Esophagus (tissue), 2 donors: ENCODE data around the gene PDLIM5. TPM values are rescaled to one million over a fixed set of nuclear protein-coding genes. Genes with fewer than 3 reads are reported as not detected.

Source experiments
- H3K27ac ChIP-seq, 2 donors: one replicate each; pipeline ENCODE4 v1.5.1; 2013; ENCODE audit warnings: low read depth in 2 of 2, mild to moderate bottlenecking in 2 of 2, inconsistent platforms in 1 of 2, low read length in 1 of 2, moderate library complexity in 1 of 2
- H3K27me3 ChIP-seq, 2 donors: one replicate each; pipeline ENCODE4 v1.6.1; 2013; ENCODE audit warnings: low read length in 2 of 2, control low read depth in 1 of 2, mild to moderate bottlenecking in 1 of 2; ENCODE audit not compliant: insufficient read depth in 2 of 2, control insufficient read depth in 1 of 2
- H3K36me3 ChIP-seq, 2 donors: one replicate each; pipeline ENCODE4 v1.6.1; 2013; ENCODE audit warnings: low read length in 1 of 2; ENCODE audit not compliant: control insufficient read depth in 2 of 2, insufficient read depth in 2 of 2
- H3K4me1 ChIP-seq, 2 donors: one replicate each; pipeline ENCODE4 v1.6.1; 2013; ENCODE audit warnings: low read length in 1 of 2; ENCODE audit not compliant: control insufficient read depth in 2 of 2, insufficient read depth in 2 of 2
- H3K4me3 ChIP-seq, 2 donors: one replicate each; pipeline ENCODE4 v1.5.1; 2013; ENCODE audit warnings: low read length in 2 of 2, mild to moderate bottlenecking in 2 of 2, low read depth in 1 of 2, moderate library complexity in 1 of 2
- H3K9me3 ChIP-seq, 2 donors: one replicate each; pipeline ENCODE4 v1.6.1; 2013; ENCODE audit warnings: mild to moderate bottlenecking in 2 of 2, low read depth in 1 of 2, low read length in 1 of 2, moderate library complexity in 1 of 2; ENCODE audit not compliant: control insufficient read depth in 2 of 2, insufficient read depth in 1 of 2
- WGBS, 2 donors: extraction: QIAGEN DNeasy Blood & Tissue Kit; methylation state at CpG; one replicate each; pipeline ENCODE4 v1.1.7; 2013; 5-methylcytosine and 5-hydroxymethylcytosine counted together
- polyA plus RNA-seq, 2 donors: library from polyadenylated mRNA; stranded (reverse); fragments of 200-250 nt; gene quantifications; one replicate each; pipeline ENCODE4 v1.2.3, GENCODE V29; 2013
- donor health status: healthy with polysubstance abuse.
- donor health status: Bipolar disorder and iron deficiency.

The PDLIM5 gene
- polyA plus RNA-seq, 2 donors = 40.0 to 41.5 TPM

DNA sequence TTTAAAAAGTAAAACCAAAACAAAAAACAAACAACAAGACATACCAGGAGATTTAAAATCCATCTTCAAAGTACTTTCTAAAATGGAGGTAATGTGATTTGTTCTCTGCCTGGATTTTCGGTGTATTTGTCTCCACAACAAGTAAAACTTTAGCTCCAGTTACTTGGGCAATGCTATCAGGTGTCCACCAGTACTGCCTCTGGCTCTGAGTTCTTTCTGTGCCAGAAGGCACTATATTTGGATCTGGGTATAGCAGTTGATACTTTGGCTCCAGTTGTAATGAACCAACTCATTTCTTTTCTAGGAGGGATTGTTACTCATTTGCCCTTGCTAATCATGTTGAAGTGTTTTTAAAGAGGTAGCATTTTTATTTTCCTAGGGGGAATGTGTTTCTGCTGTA lies 9.5 kb upstream of the PDLIM5 start:
- 90 to 97% methylated on average over 1 of the region's 1 CpG for WGBS, 2 donors
- H3K27me3 ChIP-seq = no peaks in the 10 kb centered on the region

GRCh38 chr4:94446386-94446785 lies 5.4 kb upstream of the PDLIM5 start:
- Histone ChIP-seq H3K27me3 (no peaks in the 10 kb centered on the region), H3K27ac (no peak overlapping the region), H3K9me3 (no peaks in the 10 kb centered on the region), H3K4me3 (no peak overlapping the region), H3K36me3 (no peaks in the 10 kb centered on the region), H3K4me1 (peaks cover 0 to 3% of the 10 kb centered on the region in 2 donors)
- WGBS, 2 donors = 68 to 75% methylated on average over 3 of the region's 3 CpGs

More for the DNA sequence above, 9.5 kb upstream of the PDLIM5 start:
- Histone ChIP-seq H3K4me3 (no peak overlapping the region), H3K9me3 (no peaks in the 10 kb centered on the region), H3K36me3 (no peaks in the 10 kb centered on the region), H3K4me1 (no peaks in the 10 kb centered on the region), H3K27ac (no peak overlapping the region)

DNA sequence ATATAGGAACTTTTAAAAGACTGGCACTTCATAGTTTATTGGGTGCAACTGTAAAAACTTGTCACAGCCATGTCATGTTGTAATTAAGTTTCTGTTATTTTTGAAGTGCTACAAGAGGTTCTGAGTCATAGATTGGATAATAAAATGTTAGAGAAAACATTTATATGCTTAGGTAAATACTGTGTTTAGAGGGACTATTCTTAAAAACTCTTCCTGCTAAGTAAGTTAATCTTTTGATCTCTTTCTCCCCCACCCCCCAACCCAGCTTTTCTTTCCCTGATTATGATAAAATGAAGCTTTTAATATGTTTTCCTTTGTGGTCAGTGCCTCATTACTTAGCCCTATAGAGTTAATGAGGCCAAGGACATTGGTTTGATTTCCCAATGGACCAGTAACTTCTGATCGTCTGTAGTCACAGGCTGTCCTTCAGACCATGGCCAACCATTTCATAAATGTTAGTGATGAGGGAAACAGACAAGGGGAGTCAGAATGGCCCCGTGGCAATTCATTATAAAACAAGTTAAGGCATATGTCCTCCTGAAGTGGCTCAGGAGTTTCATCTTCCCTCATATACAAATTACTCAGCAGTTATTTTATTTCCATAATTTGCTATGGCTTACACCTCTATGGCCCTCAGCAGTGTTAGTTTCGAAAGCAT lies 3.9 kb upstream of the PDLIM5 start:
- 63 to 83% methylated on average over 3 of the region's 3 CpGs for WGBS, 2 donors
- H3K27me3 ChIP-seq = no peaks in the 10 kb centered on the region
- H3K4me3 ChIP-seq = no peak overlapping the region
- no peak overlapping the region for H3K27ac ChIP-seq
- peaks cover 0 to 3% of the 10 kb centered on the region in 2 donors for H3K4me1 ChIP-seq
- no peaks in the 10 kb centered on the region for H3K36me3 ChIP-seq
- no peaks in the 10 kb centered on the region for H3K9me3 ChIP-seq

DNA sequence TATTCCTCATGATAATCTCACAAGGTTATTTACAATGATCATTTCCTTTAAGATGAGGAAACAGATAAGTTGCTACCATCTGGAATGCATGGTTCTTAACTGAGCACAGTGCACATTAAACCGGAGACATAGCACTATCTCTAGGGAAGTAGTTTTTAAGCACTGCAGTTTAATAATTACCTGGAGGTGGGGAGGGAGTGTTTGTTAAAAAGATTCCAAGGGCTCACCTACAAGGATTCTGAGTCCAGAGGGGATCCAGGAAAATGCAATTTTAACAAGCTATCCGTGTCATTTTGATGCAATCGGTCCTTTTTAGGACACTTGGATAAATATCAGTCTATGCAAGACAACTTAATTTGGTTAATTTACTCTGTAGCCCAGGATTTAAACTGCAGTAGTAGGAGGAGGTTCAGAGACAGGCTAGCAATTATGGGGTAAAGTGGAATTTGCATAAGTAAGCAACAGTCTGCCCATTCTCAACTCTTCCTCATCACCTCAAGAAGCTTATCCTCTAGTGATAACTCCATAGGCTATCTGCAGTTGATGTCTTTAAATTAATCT lies 2.8 kb upstream of the PDLIM5 start:
- no peaks in the 10 kb centered on the region for H3K27me3 ChIP-seq
- no peak overlapping the region for H3K27ac ChIP-seq
- H3K4me3 ChIP-seq = no peak overlapping the region

DNA sequence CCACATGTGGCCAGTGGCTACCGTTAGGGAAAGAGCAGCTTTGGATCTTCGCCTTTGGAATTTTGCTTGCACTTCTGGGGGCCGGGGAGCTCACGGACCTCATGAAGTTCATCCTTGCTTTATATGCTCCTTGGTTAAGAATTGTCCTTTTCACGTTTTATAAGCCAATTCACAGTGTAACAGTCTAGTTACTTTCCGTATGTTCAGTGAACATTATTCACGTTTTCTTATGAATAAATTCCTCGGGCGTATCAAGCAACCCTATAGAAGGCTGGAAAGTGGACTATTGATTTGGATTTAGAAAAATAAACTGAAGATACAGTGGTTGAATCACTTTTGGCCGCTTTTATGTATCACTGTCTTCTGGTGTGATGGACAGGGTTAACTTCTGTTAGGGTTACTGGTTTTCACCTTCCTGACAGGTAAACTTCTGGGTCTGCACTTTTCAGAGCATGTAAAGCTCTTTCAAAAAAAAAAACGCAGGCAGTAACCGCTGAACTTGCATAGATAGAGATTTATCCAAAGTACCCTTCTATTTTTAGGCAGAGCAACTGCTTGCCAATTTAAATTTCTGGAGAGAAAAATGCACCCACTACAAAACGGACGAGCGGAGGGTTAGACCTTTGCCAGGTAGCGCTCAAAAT lies 569 bp upstream of the PDLIM5 start:
- Histone ChIP-seq H3K4me3 (peak overlapping the region; percentile 86 to 89), H3K36me3 (no peaks in the 10 kb centered on the region), H3K4me1 (peaks cover 0 to 3% of the 10 kb centered on the region in 2 donors), H3K27ac (peak overlapping the region in 1 of 2 donors; percentile 35), H3K27me3 (no peaks in the 10 kb centered on the region), H3K9me3 (no peaks in the 10 kb centered on the region)
- 8% methylated on average over 16 of the region's 16 CpGs for WGBS, 2 donors

More for the DNA sequence above, 2.8 kb upstream of the PDLIM5 start:
- Histone ChIP-seq H3K9me3 (no peaks in the 10 kb centered on the region), H3K36me3 (no peaks in the 10 kb centered on the region), H3K4me1 (peaks cover 0 to 3% of the 10 kb centered on the region in 2 donors)
- 72 to 90% methylated on average over 3 of the region's 3 CpGs for WGBS, 2 donors

DNA sequence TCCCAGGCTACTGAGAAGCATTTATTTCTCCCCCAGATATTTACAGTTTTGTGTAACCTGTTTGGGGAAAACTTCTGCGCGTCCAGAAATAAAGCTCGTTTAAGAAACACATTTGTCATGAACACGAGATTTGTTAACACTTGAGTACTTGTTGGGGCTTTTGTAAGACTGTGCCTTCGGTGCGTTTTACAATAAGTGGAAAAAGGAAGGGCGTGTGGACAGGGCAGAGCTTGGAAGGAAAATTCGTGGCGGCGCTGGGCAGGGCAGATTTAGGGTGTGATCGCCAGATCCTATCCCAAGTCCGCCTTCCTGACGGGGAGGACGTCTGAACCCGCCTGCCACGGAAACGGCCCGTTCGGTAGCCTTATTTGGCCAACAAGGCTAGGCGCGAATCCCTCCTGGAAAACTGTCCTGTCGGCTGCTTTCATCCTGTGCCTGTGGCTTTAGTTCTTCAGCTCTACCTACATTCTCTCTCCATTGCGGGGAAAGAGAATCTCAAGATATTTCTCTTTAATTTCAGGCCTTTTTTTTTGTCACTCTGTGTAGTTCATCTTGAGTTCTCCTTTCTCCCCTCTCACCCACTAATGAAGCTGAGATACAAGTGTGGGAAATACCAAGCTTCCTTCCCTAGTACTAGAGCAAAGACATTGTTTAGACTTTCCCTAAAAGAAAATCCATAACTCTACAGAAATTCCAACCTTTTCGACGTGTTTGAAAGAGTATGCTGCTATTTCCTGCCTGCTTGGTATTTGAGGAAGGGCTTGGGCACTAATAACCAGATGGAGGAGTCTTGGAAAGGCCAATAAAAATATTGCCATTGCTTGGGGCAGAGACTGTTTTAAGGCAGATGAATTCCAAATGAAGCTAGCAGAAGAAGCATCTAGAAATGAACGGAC lies 982 bp downstream of the PDLIM5 start:
- H3K4me1 ChIP-seq = peaks cover 0 to 5% of the 10 kb centered on the region in 2 donors
- H3K9me3 ChIP-seq = no peaks in the 10 kb centered on the region
- 2 to 4% methylated on average over 26 of the region's 26 CpGs for WGBS, 2 donors

DNA sequence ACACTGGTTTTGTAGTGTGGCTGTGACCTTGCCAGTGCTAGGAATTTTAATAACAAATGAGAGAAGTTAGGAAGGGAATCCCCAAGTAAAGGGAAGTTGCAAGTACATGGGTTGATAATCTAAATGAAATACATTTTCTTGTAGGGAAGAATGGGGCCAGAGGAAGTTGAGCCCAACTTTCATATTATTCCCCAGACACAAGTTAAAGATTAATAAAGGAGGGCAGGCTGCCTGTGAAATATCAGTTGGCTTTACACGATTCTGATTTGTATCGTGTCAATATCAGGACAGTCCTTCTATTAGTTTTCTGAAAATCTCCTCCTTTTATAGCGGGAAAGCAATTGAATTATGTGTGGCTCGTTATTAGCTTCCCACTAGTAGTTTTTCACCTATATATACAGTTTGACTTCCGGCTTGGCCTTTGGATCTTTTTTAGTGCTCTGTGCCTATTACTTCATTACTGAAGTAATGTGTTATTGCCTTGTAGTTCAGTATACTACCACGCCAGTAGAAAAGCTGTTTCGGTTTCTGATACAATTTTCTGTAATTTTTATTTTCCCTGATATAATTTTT lies 1.7 kb downstream of the PDLIM5 start:
- 39 to 46% methylated on average over 7 of the region's 7 CpGs for WGBS, 2 donors
- H3K9me3 ChIP-seq = no peaks in the 10 kb centered on the region
- no peaks in the 10 kb centered on the region for H3K36me3 ChIP-seq
- H3K4me3 ChIP-seq = peak overlapping the region; percentile 86 to 89
- H3K27me3 ChIP-seq = no peaks in the 10 kb centered on the region
- H3K4me1 ChIP-seq = peaks cover 0 to 7% of the 10 kb centered on the region in 2 donors
- peak overlapping the region; percentile 83 to 95 for H3K27ac ChIP-seq

More for the DNA sequence above, 982 bp downstream of the PDLIM5 start:
- H3K4me3 ChIP-seq = peak overlapping the region; percentile 86 to 89
- H3K27ac ChIP-seq = peak overlapping the region; percentile 95 to 98
- H3K27me3 ChIP-seq = no peaks in the 10 kb centered on the region
- no peaks in the 10 kb centered on the region for H3K36me3 ChIP-seq

GRCh38 chr4:94454405-94454804 lies 2.7 kb downstream of the PDLIM5 start:
- Histone ChIP-seq H3K27ac (peak overlapping the region in 1 of 2 donors; percentile 34), H3K27me3 (no peaks in the 10 kb centered on the region), H3K36me3 (no peaks in the 10 kb centered on the region), H3K4me3 (peak overlapping the region in 1 of 2 donors; percentile 38), H3K4me1 (peaks cover 0 to 7% of the 10 kb centered on the region in 2 donors), H3K9me3 (no peaks in the 10 kb centered on the region)
- 39 to 45% methylated on average over 2 of the region's 2 CpGs for WGBS, 2 donors

DNA sequence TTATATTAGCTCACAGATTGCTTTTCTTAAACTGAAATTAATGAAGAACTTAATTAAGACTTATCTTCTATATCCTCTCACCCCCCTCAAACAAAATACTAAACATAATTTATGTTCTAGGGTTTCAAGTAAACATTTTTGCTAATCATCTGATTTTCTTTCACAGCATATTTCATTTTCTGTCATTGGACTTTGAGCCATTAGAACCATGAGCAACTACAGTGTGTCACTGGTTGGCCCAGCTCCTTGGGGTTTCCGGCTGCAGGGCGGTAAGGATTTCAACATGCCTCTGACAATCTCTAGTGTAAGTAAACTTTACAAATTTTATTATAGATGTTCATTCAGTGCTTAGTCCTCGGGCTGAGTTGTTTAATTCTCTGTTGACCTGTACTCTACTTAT lies 3.3 kb downstream of the PDLIM5 start:
- WGBS, 2 donors = 31 to 36% methylated on average over 3 of the region's 3 CpGs
- Histone ChIP-seq H3K27me3 (no peaks in the 10 kb centered on the region), H3K36me3 (no peaks in the 10 kb centered on the region), H3K4me3 (peak overlapping the region in 1 of 2 donors; percentile 38), H3K9me3 (no peaks in the 10 kb centered on the region), H3K27ac (no peak overlapping the region), H3K4me1 (peaks cover 2 to 7% of the 10 kb centered on the region in 2 donors)
